GM12878 (cell line): ENCODE results near the gene OPRD1. TPM values are rescaled to one million over a fixed set of nuclear protein-coding genes. Genes with fewer than 3 reads are reported as not detected.
A peak's percentile ranks its signal among the peaks of the same experiment; 100 is the strongest.

Experiments used
- ATAC-seq: fragments of 200-7000 bp; cut with Tn5 transposase; 3 replicates; pipeline ENCODE4 v1.9.1; 2020; ENCODE audit warnings: mild to moderate bottlenecking, moderate library complexity
- BruUV-seq: library from RNA; stranded (reverse); fragments of 400-500 nt; replicated peaks from 2 replicates; lab custom pipeline; 2021; lab: Mats Ljungman, UMichigan
- CTCF ChIA-PET: fragments of 300-600 bp; sonication (Branson Sonifier 250); formaldehyde crosslinking; extraction: SDS; loops from one replicate; lab custom pipeline; 2021; ENCODE audit warnings: inconsistent platforms; lab: Yijun Ruan, JAX
- POLR2A ChIA-PET: fragments of 350-600 bp; formaldehyde crosslinking; extraction: SDS; loops from one replicate; lab custom pipeline; 2021; ENCODE audit warnings: inconsistent platforms; lab: Charles Lee
- RAD21 ChIA-PET: fragments of 300-600 bp; sonication (Branson Sonifier 250); formaldehyde crosslinking; loops from one replicate; lab custom pipeline; 2023; ENCODE audit warnings: antibody characterized with exemption; ENCODE audit not compliant: unreplicated experiment; lab: Charles Lee
- SMC1A ChIA-PET: fragments of 300-600 bp; sonication (Branson Sonifier 250); formaldehyde crosslinking; loops from one replicate; lab custom pipeline; 2023; ENCODE audit not compliant: unreplicated experiment, uncharacterized antibody; lab: Charles Lee
- DNase-seq: peaks from one replicate; pipeline ENCODE4 v3.0.0-alpha.2; 2011; ENCODE audit warnings: low read depth, low spot score
- FAIRE-seq: peaks from 3 replicates; lab custom pipeline; 2011; peaks lifted over from hg19 to GRCh38; lab: Jason Lieb, UNC
- H2AFZ ChIP-seq: 2 replicates; pipeline ENCODE4 v1.6.0; 2011; ENCODE audit warnings: low read depth, low read length, control low read depth; ENCODE audit not compliant: control insufficient read depth
- H3K27ac ChIP-seq: 2 replicates; pipeline ENCODE4 v1.5.1; 2011; ENCODE audit warnings: control low read depth; ENCODE audit not compliant: control insufficient read depth, insufficient read depth
- H3K27me3 ChIP-seq, 2 experiments: replicated peaks in 1 of 2; 2 replicates each; pipeline versions ENCODE4 v1.6.0 to v1.6.1; 2011; ENCODE audit warnings: low read length in 1 of 2; ENCODE audit not compliant: control insufficient read depth in 2 of 2, insufficient read depth in 2 of 2
- H3K36me3 ChIP-seq, 2 experiments: 2 replicates each; pipeline ENCODE4 v1.5.1; 2011; ENCODE audit warnings: low read length in 1 of 2; ENCODE audit not compliant: control insufficient read depth in 2 of 2, insufficient read depth in 2 of 2
- H3K4me1 ChIP-seq: 2 replicates; pipeline ENCODE4 v1.6.1; 2011; ENCODE audit warnings: mild to moderate bottlenecking, low read length, moderate library complexity, mixed read lengths; ENCODE audit not compliant: control insufficient read depth, insufficient read depth
- H3K4me2 ChIP-seq: 2 replicates; pipeline ENCODE4 v1.6.0; 2011; ENCODE audit warnings: control low read depth; ENCODE audit not compliant: control insufficient read depth, insufficient read depth
- H3K4me3 ChIP-seq: fragments of 200-600 bp; sonication (generic); 2 replicates; pipeline ENCODE4 v1.5.1; 2016
- H3K79me2 ChIP-seq: 2 replicates; pipeline ENCODE4 v1.6.0; 2011; ENCODE audit warnings: low read length; ENCODE audit not compliant: control insufficient read depth, insufficient read depth
- H3K9ac ChIP-seq: 2 replicates; pipeline ENCODE4 v1.8.0; 2011; ENCODE audit warnings: low read length, control low read depth, mixed read lengths; ENCODE audit not compliant: control insufficient read depth, insufficient read depth
- H3K9me3 ChIP-seq: replicated peaks from 3 replicates; pipeline ENCODE4 v1.5.1; 2011; ENCODE audit warnings: mild to moderate bottlenecking, low read length; ENCODE audit not compliant: control insufficient read depth, insufficient read depth
- H4K20me1 ChIP-seq: 2 replicates; pipeline ENCODE4 v1.6.0; 2011; ENCODE audit not compliant: control insufficient read depth, insufficient read depth
- ATF3 ChIP-seq: IDR thresholded peaks from 2 replicates; pipeline ENCODE4 v1.6.1; 2011; ENCODE audit warnings: low read depth, mild to moderate bottlenecking, low read length, moderate library complexity, borderline replicate concordance; ENCODE audit errors: extremely low read depth
- BCL11A ChIP-seq: IDR thresholded peaks from 2 replicates; pipeline ENCODE4 v1.6.1; 2011; ENCODE audit warnings: low read depth, low read length
- EP300 ChIP-seq, 2 experiments: fragments of 150-350 bp in 1 of 2; IDR thresholded peaks; 2 replicates each; pipeline ENCODE4 v1.6.1; 2011 to 2012; ENCODE audit warnings: low read depth in 2 of 2, low read length in 2 of 2, borderline replicate concordance in 1 of 2, improper control_type of control experiment in 1 of 2, inconsistent platforms in 1 of 2; ENCODE audit not compliant: control insufficient read depth in 1 of 2
- HSF1 ChIP-seq: fragments of 150-350 bp; IDR thresholded peaks from 2 replicates; pipeline ENCODE4 v1.6.1; 2014; ENCODE audit warnings: mild to moderate bottlenecking, low read depth, low read length
- MTA2 ChIP-seq: fragments of 450-650 bp; IDR thresholded peaks from 2 replicates; pipeline ENCODE4 v1.6.1; 2016; ENCODE audit warnings: low read depth, mild to moderate bottlenecking, moderate library complexity
- MXI1 ChIP-seq: fragments of 150-350 bp; IDR thresholded peaks from 2 replicates; pipeline ENCODE4 v1.6.1; 2011; ENCODE audit warnings: low read depth, mild to moderate bottlenecking, inconsistent platforms, low read length, improper control_type of control experiment
- NBN ChIP-seq: fragments of 450-650 bp; IDR thresholded peaks from 2 replicates; pipeline ENCODE4 v1.6.1; 2016
- RUNX3 ChIP-seq: IDR thresholded peaks from 2 replicates; pipeline ENCODE4 v1.6.1; 2012; ENCODE audit warnings: low read length, inconsistent platforms
- SREBF2 ChIP-seq: IDR thresholded peaks from 2 replicates; pipeline ENCODE4 v1.6.1; 2012; ENCODE audit warnings: mild to moderate bottlenecking, low read length
- SUPT20H ChIP-seq: IDR thresholded peaks from 2 replicates; pipeline ENCODE4 v1.6.1; 2011; ENCODE audit warnings: low read depth, mild to moderate bottlenecking, low read length, moderate library complexity, borderline replicate concordance; ENCODE audit not compliant: control insufficient read depth
- USF2 ChIP-seq: IDR thresholded peaks from 2 replicates; pipeline ENCODE4 v1.6.1; 2011; ENCODE audit warnings: low read depth, low read length, improper control_type of control experiment, borderline replicate concordance
- ZNF217 ChIP-seq: fragments of 450-650 bp; IDR thresholded peaks from 2 replicates; pipeline ENCODE4 v1.6.1; 2017; ENCODE audit warnings: antibody characterized with exemption, mild to moderate bottlenecking
- ZNF622 ChIP-seq: fragments of 450-650 bp; IDR thresholded peaks from 2 replicates; pipeline ENCODE4 v1.6.1; 2017; ENCODE audit warnings: mild to moderate bottlenecking, inconsistent platforms
- WGBS: methylation state at CpG from one replicate; pipeline ENCODE4 v1.1.6; 2016; ENCODE audit warnings: low lambda C conversion rate; ENCODE audit not compliant: insufficient replicate concordance, insufficient coverage; ENCODE audit errors: missing lambda C conversion rate; 5-methylcytosine and 5-hydroxymethylcytosine counted together
- in situ Hi-C: fragments of 300-500 bp; cut with MboI; formaldehyde crosslinking; loops from 9 replicates; pipeline ENCODE4 v1.14.3; 2018; ENCODE audit warnings: mixed read lengths
- intact Hi-C: fragments of 100-400 bp; cut with micrococcal nuclease; formaldehyde crosslinking; loops from one replicate; pipeline ENCODE4 v1.14.2; 2022; ENCODE audit not compliant: unreplicated experiment
- polyA plus RNA-seq, 11 experiments: library from polyadenylated mRNA; depleted of rRNA in 4 of 11; unstranded in 6 of 11; stranded (reverse) in 5 of 11; fragments of >200 nt; fragmentation: Nextera tagmentation in 4 of 11; fragmentation: Illumina TruSeq in 1 of 11; extraction: Ambion mirVana in 4 of 11; extraction: Trizol in 1 of 11; gene quantifications; 1 replicate in 1 of 11; 2 replicates in 10 of 11; pipeline versions ENCODE4 v1.2.1 to v1.2.3, GENCODE V29; 2011 to 2016; ENCODE audit warnings: inconsistent platforms in 2 of 11, missing spikeins in 2 of 11, low read depth in 1 of 11
- total RNA-seq, 4 experiments: library from RNA; depleted of rRNA in 3 of 4; stranded (reverse); fragments of >200 nt in 3 of 4; fragmentation: Illumina TruSeq in 1 of 4; extraction: Trizol in 1 of 4; gene quantifications; 2 replicates each; pipeline versions ENCODE4 v1.2.1 to v1.2.3, GENCODE V29; 2013 to 2021
- TF ChIP-seq, protein P1 (sequence below): IDR thresholded peaks from 2 replicates; pipeline ENCODE4 v1.6.1; 2012; ENCODE audit warnings: low read length, inconsistent platforms

The OPRD1 gene
- total and polyA plus RNA-seq, 10 of the 15 experiments (the other 5 are each of a cell fraction or from before 2014, with no cell fraction given): 0.02 TPM; not detected in 8

DNA sequence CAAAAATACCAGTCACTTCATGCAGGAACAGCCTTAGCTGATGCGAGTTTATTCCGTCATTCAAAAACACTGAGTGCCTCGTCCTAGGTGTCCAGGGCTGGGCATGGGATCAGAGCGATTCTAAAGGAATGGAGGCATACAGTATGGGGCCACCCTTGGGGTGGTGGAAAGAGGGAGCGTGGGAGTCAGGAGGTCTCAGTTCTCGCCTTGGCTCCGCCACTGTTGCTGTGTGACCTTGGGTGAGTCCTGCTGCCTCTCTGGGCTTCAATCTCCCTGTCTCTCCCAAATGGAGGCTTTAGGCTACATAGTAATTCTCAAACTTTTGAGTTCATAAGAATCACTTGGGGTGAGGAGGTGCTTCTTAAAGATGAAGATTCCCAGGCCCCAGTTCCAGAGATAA is 44.0 kb downstream of the OPRD1 start (continued):
- TF ChIP-seq EP300 (IDR thresholded peaks at IDR 0.05; ENCODE audit: borderline replicate concordance in 1 of 2, control insufficient read depth in 1 of 2, low read depth in 2 of 2, low read length in 2 of 2) (no peak), SUPT20H (no peak), RUNX3 (no peak), USF2 (no peak), ZNF622 (no peak)

GRCh38 chr1:28860332-28861073 is 48.5 kb downstream of the OPRD1 start:
- ChIA-PET POLR2A (interaction anchor here (0.5 to 0.9 kb wide), 3 partner anchors 100 to 214 kb away, joined by 3 to 8 read pairs (median 5); no protein-coding TSS in a partner anchor), RAD21 (interaction anchor here (1.5 to 2.2 kb wide), 3 partner anchors 17 to 75 kb away, joined by 3 to 10 read pairs (median 4); no protein-coding TSS in a partner anchor), CTCF (interaction anchor here (1.3 to 3.3 kb wide), 3 partner anchors 16 to 75 kb away, joined by 4 to 20 read pairs (median 9); no protein-coding TSS in a partner anchor), SMC1A (interaction anchor here (1.1 to 2.5 kb wide), 3 partner anchors 11 to 342 kb away, joined by 3 to 9 read pairs (median 4); no protein-coding TSS in a partner anchor)
- ATAC-seq (peak; percentile 86), FAIRE-seq (no peak), DNase-seq (no peak)
- Histone ChIP-seq H3K9me3 (no peaks in the 10 kb centered on the region), H2AFZ (no peak overlapping the region), H3K27me3 (no peaks in the 10 kb centered on the region; a peak in 1 of 4 replicates), H3K79me2 (no peaks in the 10 kb centered on the region), H3K27ac (no peak overlapping the region), H3K4me1 (no peaks in the 10 kb centered on the region), H4K20me1 (no peaks in the 10 kb centered on the region), H3K4me2 (no peak overlapping the region), H3K36me3 (no peaks in the 10 kb centered on the region), H3K4me3 (no peak overlapping the region), H3K9ac (no peak overlapping the region)
- WGBS: 60% methylated on average over 3 of the region's 3 CpGs
- intact Hi-C loops: no loop called here
- BruUV-seq: no TSS peak
- in situ Hi-C loops: no loop called here
- no peak for TF ChIP-seq SREBF2
- no peak for TF ChIP-seq MXI1
- TF ChIP-seq HSF1: no peak
- TF ChIP-seq ATF3: no peak
- TF ChIP-seq ZNF217: 0 out of 2 replicates have a peak, but pooled peaks have one; percentile 56
- TF ChIP-seq EP300 (IDR thresholded peaks at IDR 0.05; ENCODE audit: borderline replicate concordance in 1 of 2, control insufficient read depth in 1 of 2, low read depth in 2 of 2, low read length in 2 of 2): no peak
- TF ChIP-seq NBN: no peak
- TF ChIP-seq, protein P1, sequence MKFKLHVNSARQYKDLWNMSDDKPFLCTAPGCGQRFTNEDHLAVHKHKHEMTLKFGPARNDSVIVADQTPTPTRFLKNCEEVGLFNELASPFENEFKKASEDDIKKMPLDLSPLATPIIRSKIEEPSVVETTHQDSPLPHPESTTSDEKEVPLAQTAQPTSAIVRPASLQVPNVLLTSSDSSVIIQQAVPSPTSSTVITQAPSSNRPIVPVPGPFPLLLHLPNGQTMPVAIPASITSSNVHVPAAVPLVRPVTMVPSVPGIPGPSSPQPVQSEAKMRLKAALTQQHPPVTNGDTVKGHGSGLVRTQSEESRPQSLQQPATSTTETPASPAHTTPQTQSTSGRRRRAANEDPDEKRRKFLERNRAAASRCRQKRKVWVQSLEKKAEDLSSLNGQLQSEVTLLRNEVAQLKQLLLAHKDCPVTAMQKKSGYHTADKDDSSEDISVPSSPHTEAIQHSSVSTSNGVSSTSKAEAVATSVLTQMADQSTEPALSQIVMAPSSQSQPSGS: no peak
- TF ChIP-seq MTA2: peak; percentile 47; the same call in 1 of the 2 replicates
- TF ChIP-seq BCL11A: no peak
